Measurements from ENCODE around the gene RAPGEF2.

Gene RAPGEF2

DNA sequence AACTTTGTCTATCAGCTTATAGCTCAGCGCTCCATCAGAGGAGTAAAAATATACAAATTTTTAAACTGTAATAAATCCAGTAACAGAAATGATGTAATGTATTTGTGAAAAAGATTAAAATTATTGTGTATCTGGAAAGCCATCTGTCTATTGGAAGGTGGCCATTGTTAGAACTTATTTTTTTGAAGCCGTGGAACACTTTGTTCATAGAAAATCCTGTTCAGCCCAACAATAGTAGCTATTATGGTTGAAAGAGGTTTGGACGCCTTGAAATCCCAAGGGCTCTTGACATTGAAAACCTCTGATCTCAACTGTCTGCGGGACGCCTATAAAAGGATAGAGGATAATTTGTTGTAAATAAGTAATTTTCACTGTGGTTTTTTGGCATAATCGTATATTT is 98.3 kb downstream of the RAPGEF2 start:
- DNase-seq, result no peak

DNA sequence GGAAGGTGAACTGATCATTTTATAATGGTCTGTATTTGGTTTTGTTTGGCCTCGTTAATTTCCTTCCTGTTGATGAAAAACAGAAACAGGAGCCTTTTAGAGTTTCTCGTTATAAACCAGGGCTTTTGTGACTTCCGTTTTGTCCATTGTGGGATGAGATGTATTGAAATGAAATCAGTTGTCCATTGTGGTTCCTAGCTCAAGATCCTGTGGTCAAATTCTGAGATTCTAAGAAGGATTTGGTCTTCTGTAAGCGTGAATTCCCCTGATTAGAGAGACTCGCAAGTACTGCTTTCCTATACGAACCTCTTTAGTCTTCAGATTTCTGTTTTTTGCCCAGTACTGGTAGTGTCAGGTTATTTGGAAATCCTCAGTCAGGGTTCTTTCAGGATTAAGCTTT is 101.7 kb downstream of the RAPGEF2 start:
- no peak for DNase-seq

GRCh38 chr4:159205466-159205865 is 102.6 kb downstream of the RAPGEF2 start:
- DNase-seq, result peak; percentile 15 to 28

DNA sequence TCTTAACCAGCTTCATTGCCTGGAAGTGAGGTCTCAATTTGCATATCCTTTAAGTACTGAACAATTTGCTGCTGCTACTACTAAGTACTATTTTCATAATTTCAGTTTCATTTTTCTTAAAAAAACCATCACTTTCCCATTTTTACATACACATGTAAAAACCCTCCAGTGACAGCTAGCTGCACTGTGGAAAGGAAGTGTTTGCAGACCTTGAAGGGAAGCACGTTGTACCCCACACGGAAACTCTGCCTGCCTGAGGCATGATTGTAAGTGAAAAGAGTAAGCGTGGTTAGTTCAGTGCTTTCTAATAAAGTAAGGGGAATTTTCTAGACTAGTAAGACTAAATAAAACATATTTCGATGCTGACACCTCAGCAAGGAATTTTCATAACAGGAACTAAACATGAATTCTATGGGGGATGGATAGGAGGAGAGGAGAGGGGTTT is 103.6 kb downstream of the RAPGEF2 start:
- DNase-seq, result peak; percentile 51 to 57

DNA sequence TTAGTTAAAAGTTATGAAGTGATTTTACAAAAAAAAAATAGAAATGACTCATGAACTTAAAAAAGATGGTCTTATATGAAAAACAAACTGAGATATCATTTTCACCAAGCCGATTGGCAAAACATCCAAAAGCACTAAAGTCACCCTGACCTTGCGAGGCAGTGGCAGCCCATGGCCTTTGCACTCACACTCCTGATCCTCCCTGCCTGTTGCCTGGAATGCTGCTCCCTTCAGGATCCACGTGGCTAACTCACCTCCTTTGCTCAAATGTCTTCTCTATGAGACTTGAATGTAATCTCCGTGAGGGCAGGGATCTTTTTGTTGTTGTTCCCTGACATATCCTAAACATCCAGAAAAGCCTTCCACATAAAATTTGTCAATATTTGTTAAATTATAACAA is 106.4 kb downstream of the RAPGEF2 start:
- DNase-seq, result no peak

GRCh38 chr4:159210975-159211374 is 108.1 kb downstream of the RAPGEF2 start:
- DNase-seq, result no peak

GRCh38 chr4:159212675-159213293 is 109.9 kb downstream of the RAPGEF2 start:
- no peak for DNase-seq

GRCh38 chr4:159216834-159217233 is 114.0 kb downstream of the RAPGEF2 start:
- DNase-seq, result no peak

GRCh38 chr4:159219862-159220261 is 117.0 kb downstream of the RAPGEF2 start:
- DNase-seq, result no peak

- DNase-seq, result no peak
These were observed 117.5 kb downstream of the RAPGEF2 start for GRCh38 chr4:159220353-159220752.

DNA sequence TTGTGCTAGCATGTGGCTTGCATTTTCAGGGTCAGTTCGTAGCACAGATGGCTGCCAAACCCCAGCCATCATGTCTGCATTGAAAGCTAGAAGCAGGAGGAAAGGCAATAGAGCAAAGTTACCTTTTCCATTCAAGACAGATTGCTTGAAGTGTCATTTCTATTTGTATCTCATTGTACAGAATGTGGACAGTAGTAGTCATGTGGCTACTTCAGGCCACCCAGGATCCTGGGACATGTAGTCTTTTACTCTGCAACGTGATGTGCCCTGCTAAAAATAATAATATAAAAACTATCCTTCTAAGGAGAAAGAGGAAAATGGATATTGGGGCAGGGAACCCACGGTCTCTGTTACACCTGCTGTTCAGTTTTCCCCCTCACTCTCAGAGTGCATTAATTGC is 118.4 kb downstream of the RAPGEF2 start:
- no peak for DNase-seq

DNA sequence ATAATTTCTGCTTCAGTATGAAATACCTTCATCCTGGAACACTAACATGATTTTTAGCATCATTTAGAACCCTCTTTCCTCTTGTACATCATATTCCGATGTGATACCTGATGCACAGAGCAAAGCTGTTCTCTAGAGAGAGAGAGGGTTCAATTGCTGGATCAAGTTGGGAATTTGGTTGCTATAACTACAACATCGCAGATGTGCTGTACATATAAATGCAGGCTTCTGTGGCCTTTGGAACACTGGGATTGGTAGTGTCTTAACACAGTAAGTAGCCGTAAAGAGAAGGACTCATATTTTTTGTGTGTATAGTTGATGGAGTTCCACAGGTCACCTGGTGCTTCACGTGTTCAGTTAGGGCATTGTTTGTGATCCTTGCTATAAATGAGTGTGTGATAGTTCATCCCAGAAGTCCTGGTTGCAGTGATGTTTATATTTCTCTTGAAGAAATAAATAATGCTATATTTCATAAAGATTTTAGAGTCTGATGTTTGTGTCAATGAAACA is 119.2 kb downstream of the RAPGEF2 start:
- no peak for DNase-seq

DNA sequence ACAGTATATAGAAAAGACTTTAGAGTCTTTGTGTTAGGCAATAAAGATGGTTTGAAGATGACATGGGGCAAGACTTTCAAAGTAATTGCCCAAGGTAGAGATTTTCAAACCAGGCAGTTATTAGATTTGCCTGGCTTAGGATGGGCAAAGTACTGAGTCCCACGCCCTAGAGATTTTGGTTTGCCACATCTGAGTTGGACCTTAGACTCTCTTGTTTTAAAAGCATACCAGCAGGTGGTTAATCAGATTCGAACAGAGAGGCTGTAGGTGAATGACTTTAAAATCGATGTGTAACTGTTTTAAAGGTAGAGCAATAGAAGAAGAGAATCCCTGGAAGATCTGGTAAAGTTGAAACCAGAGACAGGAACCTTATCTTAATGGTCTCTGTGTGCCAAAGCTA is 121.5 kb downstream of the RAPGEF2 start:
- no peak for DNase-seq

- DNase-seq, result no peak
These were observed 124.5 kb downstream of the RAPGEF2 start for GRCh38 chr4:159227378-159227777.

- no peak for DNase-seq
These were observed 125.1 kb downstream of the RAPGEF2 start for GRCh38 chr4:159227984-159228383.

GRCh38 chr4:159229164-159229563 is 126.3 kb downstream of the RAPGEF2 start:
- no peak for DNase-seq

DNA sequence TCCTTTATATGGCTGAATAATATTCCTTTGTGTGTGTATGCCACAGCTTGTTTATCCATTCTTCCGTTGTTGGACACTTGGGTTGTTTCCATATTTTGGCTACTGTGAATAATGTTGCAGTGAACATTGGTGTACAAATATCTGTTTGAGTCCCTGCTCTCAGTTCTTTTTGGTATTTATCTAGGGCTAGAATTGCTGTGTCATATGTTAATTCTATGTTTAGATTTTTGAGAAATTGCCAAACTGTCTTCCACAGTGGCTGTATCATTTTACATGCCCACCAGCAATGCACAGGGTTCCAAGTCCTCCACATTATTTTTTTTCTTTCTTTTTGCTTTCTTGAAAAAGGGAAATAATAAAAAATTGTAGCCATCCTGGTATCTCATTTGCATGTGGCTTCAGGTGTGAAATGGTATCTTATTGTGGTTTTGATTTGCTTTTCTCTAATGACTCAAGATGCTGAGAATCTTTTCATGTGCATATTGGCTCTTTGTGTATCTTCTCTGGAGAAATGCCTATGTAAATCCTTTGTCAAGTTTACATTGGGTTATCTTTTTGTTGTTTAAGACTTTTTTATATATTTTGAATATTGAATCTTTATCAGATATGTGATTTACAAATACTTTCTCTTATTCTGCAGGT is 129.7 kb downstream of the RAPGEF2 start:
- no peak for DNase-seq

GRCh38 chr4:159235779-159236368 is 133.0 kb downstream of the RAPGEF2 start:
- no peak for DNase-seq

- DNase-seq, result no peak
These were observed 135.1 kb downstream of the RAPGEF2 start for GRCh38 chr4:159237975-159238374.

DNA sequence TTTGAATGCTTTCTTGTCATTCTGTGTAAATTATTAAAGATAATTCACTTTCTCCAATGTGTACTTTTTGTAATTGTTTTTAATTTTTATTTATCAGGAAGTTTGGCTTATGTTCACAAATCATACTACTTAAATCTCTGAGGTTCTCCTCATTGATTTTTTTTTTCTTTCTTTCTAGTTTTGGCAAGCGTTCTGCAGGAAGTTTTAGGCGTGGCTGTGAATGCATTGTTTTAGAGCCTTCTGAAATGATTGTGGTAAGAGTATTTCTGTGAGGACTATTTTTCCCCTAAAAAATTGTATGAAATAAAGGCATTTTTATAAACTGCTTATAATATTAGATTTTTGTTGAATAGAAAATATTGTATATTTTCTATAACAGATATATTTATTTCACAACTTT is 135.8 kb downstream of the RAPGEF2 start:
- no peak for DNase-seq

GRCh38 chr4:159239629-159240028 is 136.8 kb downstream of the RAPGEF2 start:
- DNase-seq, result no peak

GRCh38 chr4:159240046-159240445 is 137.2 kb downstream of the RAPGEF2 start:
- no peak for DNase-seq

- no peak for DNase-seq
These were observed 137.8 kb downstream of the RAPGEF2 start for GRCh38 chr4:159240687-159241086.

GRCh38 chr4:159242427-159242826 is 139.5 kb downstream of the RAPGEF2 start:
- DNase-seq, result no peak

Measured in Kasumi-1 (cell line).